GM12878 (cell line): ENCODE measurements around the gene SBF2. TPM values are rescaled to one million over a fixed set of nuclear protein-coding genes. Genes with fewer than 3 reads are reported as not detected.

ENCODE experiments used
- ATAC-seq: fragments of 200-7000 bp; cut with Tn5 transposase; 3 replicates; pipeline ENCODE4 v1.9.1; 2020; ENCODE audit warnings: mild to moderate bottlenecking, moderate library complexity
- BruUV-seq: library from RNA; stranded (reverse); fragments of 400-500 nt; replicated peaks from 2 replicates; lab custom pipeline; 2021; lab: Mats Ljungman, UMichigan
- CTCF ChIA-PET: fragments of 300-600 bp; sonication (Branson Sonifier 250); formaldehyde crosslinking; extraction: SDS; loops from one replicate; lab custom pipeline; 2021; ENCODE audit warnings: inconsistent platforms; lab: Yijun Ruan, JAX
- POLR2A ChIA-PET: fragments of 350-600 bp; formaldehyde crosslinking; extraction: SDS; loops from one replicate; lab custom pipeline; 2021; ENCODE audit warnings: inconsistent platforms; lab: Charles Lee
- RAD21 ChIA-PET: fragments of 300-600 bp; sonication (Branson Sonifier 250); formaldehyde crosslinking; loops from one replicate; lab custom pipeline; 2023; ENCODE audit warnings: antibody characterized with exemption; ENCODE audit not compliant: unreplicated experiment; lab: Charles Lee
- SMC1A ChIA-PET: fragments of 300-600 bp; sonication (Branson Sonifier 250); formaldehyde crosslinking; loops from one replicate; lab custom pipeline; 2023; ENCODE audit not compliant: unreplicated experiment, uncharacterized antibody; lab: Charles Lee
- DNase-seq: peaks from one replicate; pipeline ENCODE4 v3.0.0-alpha.2; 2011; ENCODE audit warnings: low read depth, low spot score
- FAIRE-seq: peaks from 3 replicates; lab custom pipeline; 2011; peaks lifted over from hg19 to GRCh38; lab: Jason Lieb, UNC
- H2AFZ ChIP-seq: 2 replicates; pipeline ENCODE4 v1.6.0; 2011; ENCODE audit warnings: low read depth, low read length, control low read depth; ENCODE audit not compliant: control insufficient read depth
- H3K27ac ChIP-seq: 2 replicates; pipeline ENCODE4 v1.5.1; 2011; ENCODE audit warnings: control low read depth; ENCODE audit not compliant: control insufficient read depth, insufficient read depth
- H3K27me3 ChIP-seq, 2 experiments: replicated peaks in 1 of 2; 2 replicates each; pipeline versions ENCODE4 v1.6.0 to v1.6.1; 2011; ENCODE audit warnings: low read length in 1 of 2; ENCODE audit not compliant: control insufficient read depth in 2 of 2, insufficient read depth in 2 of 2
- H3K36me3 ChIP-seq, 2 experiments: 2 replicates each; pipeline ENCODE4 v1.5.1; 2011; ENCODE audit warnings: low read length in 1 of 2; ENCODE audit not compliant: control insufficient read depth in 2 of 2, insufficient read depth in 2 of 2
- H3K4me1 ChIP-seq: 2 replicates; pipeline ENCODE4 v1.6.1; 2011; ENCODE audit warnings: mild to moderate bottlenecking, low read length, moderate library complexity, mixed read lengths; ENCODE audit not compliant: control insufficient read depth, insufficient read depth
- H3K4me2 ChIP-seq: 2 replicates; pipeline ENCODE4 v1.6.0; 2011; ENCODE audit warnings: control low read depth; ENCODE audit not compliant: control insufficient read depth, insufficient read depth
- H3K4me3 ChIP-seq: fragments of 200-600 bp; sonication (generic); 2 replicates; pipeline ENCODE4 v1.5.1; 2016
- H3K79me2 ChIP-seq: 2 replicates; pipeline ENCODE4 v1.6.0; 2011; ENCODE audit warnings: low read length; ENCODE audit not compliant: control insufficient read depth, insufficient read depth
- H3K9ac ChIP-seq: 2 replicates; pipeline ENCODE4 v1.8.0; 2011; ENCODE audit warnings: low read length, control low read depth, mixed read lengths; ENCODE audit not compliant: control insufficient read depth, insufficient read depth
- H3K9me3 ChIP-seq: replicated peaks from 3 replicates; pipeline ENCODE4 v1.5.1; 2011; ENCODE audit warnings: mild to moderate bottlenecking, low read length; ENCODE audit not compliant: control insufficient read depth, insufficient read depth
- H4K20me1 ChIP-seq: 2 replicates; pipeline ENCODE4 v1.6.0; 2011; ENCODE audit not compliant: control insufficient read depth, insufficient read depth
- BCL11A ChIP-seq: IDR thresholded peaks from 2 replicates; pipeline ENCODE4 v1.6.1; 2011; ENCODE audit warnings: low read depth, low read length
- KDM1A ChIP-seq: fragments of 200-600 bp; sonication (generic); IDR thresholded peaks from 2 replicates; pipeline ENCODE4 v1.6.1; 2016; ENCODE audit warnings: borderline replicate concordance
- MEF2A ChIP-seq: IDR thresholded peaks from 2 replicates; pipeline ENCODE4 v1.6.1; 2011; ENCODE audit warnings: low read depth, mild to moderate bottlenecking, low read length, moderate library complexity; ENCODE audit not compliant: insufficient read depth
- MYB ChIP-seq: fragments of 150-350 bp; IDR thresholded peaks from 2 replicates; pipeline ENCODE4 v1.6.1; 2014; ENCODE audit warnings: mild to moderate bottlenecking, low read depth, low read length, borderline replicate concordance
- PAX5 ChIP-seq: IDR thresholded peaks from 2 replicates; pipeline ENCODE4 v1.6.1; 2011; ENCODE audit warnings: low read depth, low read length, borderline replicate concordance
- SP1 ChIP-seq: IDR thresholded peaks from one replicate; pipeline ENCODE4 v1.6.1; 2011; ENCODE audit warnings: low read depth, low read length
- SUPT20H ChIP-seq: IDR thresholded peaks from 2 replicates; pipeline ENCODE4 v1.6.1; 2011; ENCODE audit warnings: low read depth, mild to moderate bottlenecking, low read length, moderate library complexity, borderline replicate concordance; ENCODE audit not compliant: control insufficient read depth
- TARDBP ChIP-seq: IDR thresholded peaks from 2 replicates; pipeline ENCODE4 v1.6.1; 2016; ENCODE audit warnings: borderline replicate concordance
- USF2 ChIP-seq: IDR thresholded peaks from 2 replicates; pipeline ENCODE4 v1.6.1; 2011; ENCODE audit warnings: low read depth, low read length, improper control_type of control experiment, borderline replicate concordance
- YBX1 ChIP-seq: fragments of 450-650 bp; IDR thresholded peaks from 2 replicates; pipeline ENCODE4 v1.6.1; 2016; ENCODE audit warnings: antibody characterized with exemption
- YY1 ChIP-seq: IDR thresholded peaks from 2 replicates; pipeline ENCODE4 v1.6.1; 2011; ENCODE audit warnings: low read depth, mild to moderate bottlenecking, low read length
- ZNF592 ChIP-seq: fragments of 450-650 bp; IDR thresholded peaks from 2 replicates; pipeline ENCODE4 v1.6.1; 2017; ENCODE audit warnings: mild to moderate bottlenecking, moderate library complexity
- ZSCAN29 ChIP-seq: fragments of 450-650 bp; IDR thresholded peaks from 2 replicates; pipeline ENCODE4 v1.6.1; 2017; ENCODE audit warnings: mild to moderate bottlenecking, moderate library complexity
- WGBS: methylation state at CpG from one replicate; pipeline ENCODE4 v1.1.6; 2016; ENCODE audit warnings: low lambda C conversion rate; ENCODE audit not compliant: insufficient replicate concordance, insufficient coverage; ENCODE audit errors: missing lambda C conversion rate; 5-methylcytosine and 5-hydroxymethylcytosine counted together
- in situ Hi-C: fragments of 300-500 bp; cut with MboI; formaldehyde crosslinking; loops from 9 replicates; pipeline ENCODE4 v1.14.3; 2018; ENCODE audit warnings: mixed read lengths
- intact Hi-C: fragments of 100-400 bp; cut with micrococcal nuclease; formaldehyde crosslinking; loops from one replicate; pipeline ENCODE4 v1.14.2; 2022; ENCODE audit not compliant: unreplicated experiment
- polyA plus RNA-seq, 11 experiments: library from polyadenylated mRNA; depleted of rRNA in 4 of 11; unstranded in 6 of 11; stranded (reverse) in 5 of 11; fragments of >200 nt; fragmentation: Nextera tagmentation in 4 of 11; fragmentation: Illumina TruSeq in 1 of 11; extraction: Ambion mirVana in 4 of 11; extraction: Trizol in 1 of 11; gene quantifications; 1 replicate in 1 of 11; 2 replicates in 10 of 11; pipeline versions ENCODE4 v1.2.1 to v1.2.3, GENCODE V29; 2011 to 2016; ENCODE audit warnings: inconsistent platforms in 2 of 11, missing spikeins in 2 of 11, low read depth in 1 of 11
- total RNA-seq, 4 experiments: library from RNA; depleted of rRNA in 3 of 4; stranded (reverse); fragments of >200 nt in 3 of 4; fragmentation: Illumina TruSeq in 1 of 4; extraction: Trizol in 1 of 4; gene quantifications; 2 replicates each; pipeline versions ENCODE4 v1.2.1 to v1.2.3, GENCODE V29; 2013 to 2021

Gene SBF2
- total and polyA plus RNA-seq, 10 of the 15 experiments (the other 5 are each of a cell fraction or from before 2014, with no cell fraction given), result 0.24 to 2.3 (median 1.1) TPM

DNA sequence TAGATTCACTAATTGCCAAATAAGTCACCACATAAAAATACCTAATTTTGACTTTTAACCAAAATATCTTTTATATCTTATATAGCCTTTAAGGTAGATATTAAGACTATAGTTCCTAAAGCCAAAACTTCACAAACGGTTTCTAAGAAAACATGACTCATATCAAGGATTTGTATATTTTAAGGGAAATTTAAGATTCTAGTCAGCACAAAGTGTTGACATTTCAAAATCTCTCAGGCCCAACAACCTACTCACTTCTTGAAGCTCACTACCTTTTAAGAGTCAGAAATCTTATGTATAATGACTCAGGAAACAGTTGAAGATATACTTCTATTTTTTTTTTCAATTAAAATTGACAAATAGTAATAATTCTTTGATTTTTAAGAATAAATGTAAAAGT, 221.9 kb downstream of the SBF2 start:
- H3K79me2 ChIP-seq, result no peaks in the 10 kb centered on the region
- RAD21 ChIA-PET, result no interaction called here
- DNase-seq (no peak), FAIRE-seq (no peak), ATAC-seq (no peak)
- no peak overlapping the region for H3K27ac ChIP-seq
- H3K4me1 ChIP-seq, result no peaks in the 10 kb centered on the region
- SMC1A ChIA-PET, result no interaction called here
- H4K20me1 ChIP-seq, result no peaks in the 10 kb centered on the region
- TF ChIP-seq ZSCAN29 (no peak), SP1 (no peak)
- 6% methylated on average over 1 of the region's 1 CpG for WGBS
- H3K4me3 ChIP-seq, result no peak overlapping the region
- H2AFZ ChIP-seq, result no peak overlapping the region
- CTCF ChIA-PET, result no interaction called here
- POLR2A ChIA-PET, result no interaction called here
- no peaks in the 10 kb centered on the region for H3K27me3 ChIP-seq
- intact Hi-C loops, result no loop called here
- no peak overlapping the region for H3K4me2 ChIP-seq
- H3K9ac ChIP-seq, result no peak overlapping the region
- no peaks in the 10 kb centered on the region for H3K36me3 ChIP-seq
- H3K9me3 ChIP-seq, result no peaks in the 10 kb centered on the region
- BruUV-seq, result no TSS peak
- in situ Hi-C loops, result no loop called here

GRCh38 chr11:10067629-10068300, 226.3 kb downstream of the SBF2 start:
- Histone ChIP-seq H3K4me3 (no peak overlapping the region), H3K4me1 (no peaks in the 10 kb centered on the region), H4K20me1 (no peaks in the 10 kb centered on the region), H3K27me3 (no peaks in the 10 kb centered on the region), H3K79me2 (no peaks in the 10 kb centered on the region), H2AFZ (no peak overlapping the region), H3K9me3 (no peaks in the 10 kb centered on the region), H3K4me2 (no peak overlapping the region), H3K27ac (no peak overlapping the region), H3K36me3 (no peaks in the 10 kb centered on the region), H3K9ac (no peak overlapping the region)
- FAIRE-seq (no peak), ATAC-seq (no peak), DNase-seq (no peak)
- intact Hi-C loops (no loop called here), in situ Hi-C loops (no loop called here)
- ChIA-PET SMC1A (no interaction called here), CTCF (interaction anchor here (1.4 kb wide), 1 partner anchor 9 kb away, joined by 6 read pairs; no protein-coding TSS in a partner anchor), RAD21 (no interaction called here), POLR2A (no interaction called here)
- BruUV-seq, result no TSS peak
- 43% methylated on average over 3 of the region's 3 CpGs for WGBS
- TF ChIP-seq MYB (no peak), SUPT20H (no peak), KDM1A (no peak), YY1 (no peak), YBX1 (no peak), MEF2A (no peak), TARDBP (no peak), BCL11A (no peak), ZNF592 (no peak), PAX5 (no peak), USF2 (no peak)
